ENCODE measurements around the gene ASB13.
"Not testable (repeated sequence)": the region's sequence is repeated elsewhere in the genome, so short reads cannot be mapped to it uniquely, and the experiment has no call there.

Gene ASB13

DNA sequence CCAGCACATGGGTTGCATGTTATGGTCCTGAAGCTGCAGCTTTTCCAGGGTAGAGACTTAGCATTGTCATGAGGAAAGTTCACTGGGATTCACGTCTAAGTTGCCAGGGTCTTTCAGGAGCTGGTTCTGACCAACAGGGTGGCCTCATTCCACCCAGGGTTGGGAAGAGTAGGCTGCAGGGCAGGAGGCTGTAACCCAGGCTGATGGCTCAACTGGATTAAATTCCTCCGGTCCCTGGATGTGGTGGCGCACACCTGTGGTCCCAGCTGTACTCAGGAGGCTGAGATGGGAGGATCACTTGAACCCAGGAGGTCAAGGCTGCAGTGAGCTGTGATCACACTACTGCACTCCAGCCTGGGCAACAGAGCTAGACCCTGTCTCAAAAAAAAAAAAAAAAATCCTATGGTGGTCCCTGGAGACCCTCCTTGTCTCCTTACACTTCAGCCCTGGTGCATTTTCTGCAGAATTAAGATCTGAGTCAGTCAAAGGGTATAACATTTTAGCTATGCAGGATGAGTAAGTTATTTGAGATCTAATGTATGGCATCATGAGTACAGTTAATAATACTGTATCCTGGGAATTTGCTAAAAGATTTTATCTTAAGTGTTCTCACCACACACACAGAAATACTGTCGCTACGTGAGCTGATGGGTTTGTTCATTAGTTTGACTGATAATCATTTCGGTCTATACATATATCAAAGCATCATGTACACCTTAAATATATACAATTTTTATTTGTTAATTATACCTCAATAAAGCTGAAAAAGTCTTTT, 44.0 kb downstream of the ASB13 start:
- no peak overlapping the region for H3K4me3 ChIP-seq (ENCODE audit: low read depth, low read length)
- no peaks in the 10 kb centered on the region for H3K36me3 ChIP-seq
- TF ChIP-seq, protein P1, sequence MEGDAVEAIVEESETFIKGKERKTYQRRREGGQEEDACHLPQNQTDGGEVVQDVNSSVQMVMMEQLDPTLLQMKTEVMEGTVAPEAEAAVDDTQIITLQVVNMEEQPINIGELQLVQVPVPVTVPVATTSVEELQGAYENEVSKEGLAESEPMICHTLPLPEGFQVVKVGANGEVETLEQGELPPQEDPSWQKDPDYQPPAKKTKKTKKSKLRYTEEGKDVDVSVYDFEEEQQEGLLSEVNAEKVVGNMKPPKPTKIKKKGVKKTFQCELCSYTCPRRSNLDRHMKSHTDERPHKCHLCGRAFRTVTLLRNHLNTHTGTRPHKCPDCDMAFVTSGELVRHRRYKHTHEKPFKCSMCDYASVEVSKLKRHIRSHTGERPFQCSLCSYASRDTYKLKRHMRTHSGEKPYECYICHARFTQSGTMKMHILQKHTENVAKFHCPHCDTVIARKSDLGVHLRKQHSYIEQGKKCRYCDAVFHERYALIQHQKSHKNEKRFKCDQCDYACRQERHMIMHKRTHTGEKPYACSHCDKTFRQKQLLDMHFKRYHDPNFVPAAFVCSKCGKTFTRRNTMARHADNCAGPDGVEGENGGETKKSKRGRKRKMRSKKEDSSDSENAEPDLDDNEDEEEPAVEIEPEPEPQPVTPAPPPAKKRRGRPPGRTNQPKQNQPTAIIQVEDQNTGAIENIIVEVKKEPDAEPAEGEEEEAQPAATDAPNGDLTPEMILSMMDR (IDR thresholded peaks at IDR 0.05; ENCODE audit: low read depth, low read length) = no peak
- H3K9me3 ChIP-seq = no peaks in the 10 kb centered on the region
- no peak for DNase-seq
- H3K4me1 ChIP-seq = no peaks in the 10 kb centered on the region
- H3K27me3 ChIP-seq = no peaks in the 10 kb centered on the region

GRCh38 chr10:5621371-5621770, 45.0 kb downstream of the ASB13 start:
- H3K27me3 ChIP-seq; H3K4me1 ChIP-seq; H3K9me3 ChIP-seq; H3K4me3 ChIP-seq (ENCODE audit: low read depth, low read length); DNase-seq; H3K36me3 ChIP-seq: not testable (repeated sequence)

DNA sequence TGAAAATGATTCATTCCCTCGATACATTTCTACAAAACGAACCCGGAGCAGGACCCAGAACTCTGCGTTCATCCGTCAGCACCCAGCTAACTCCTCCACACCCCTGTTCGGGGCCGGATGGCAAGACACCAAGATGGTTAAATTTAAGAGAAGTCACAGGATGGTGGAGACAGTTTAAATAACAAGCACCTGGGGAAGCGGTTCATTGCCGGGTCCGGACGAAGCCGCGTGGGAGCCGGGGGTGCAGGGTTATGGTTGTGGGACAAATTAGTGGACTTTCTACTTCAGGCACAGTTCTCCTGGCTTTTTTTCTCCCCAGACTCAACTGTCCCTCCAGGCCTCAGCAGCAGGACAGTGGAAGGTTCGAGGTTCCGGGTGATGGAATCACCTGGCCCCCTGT, 45.4 kb downstream of the ASB13 start:
- H3K4me1 ChIP-seq = no peaks in the 10 kb centered on the region
- H3K36me3 ChIP-seq = no peaks in the 10 kb centered on the region
- no peaks in the 10 kb centered on the region for H3K9me3 ChIP-seq
- no peak overlapping the region for H3K4me3 ChIP-seq (ENCODE audit: low read depth, low read length)
- DNase-seq = no peak
- no peaks in the 10 kb centered on the region for H3K27me3 ChIP-seq
- TF ChIP-seq, protein P1 (IDR thresholded peaks at IDR 0.05; ENCODE audit: low read depth, low read length) = no peak

GRCh38 chr10:5620223-5620721, 46.1 kb downstream of the ASB13 start:
- H3K4me3 ChIP-seq (ENCODE audit: low read depth, low read length) = no peak overlapping the region
- no peaks in the 10 kb centered on the region for H3K9me3 ChIP-seq
- TF ChIP-seq, protein P1 (IDR thresholded peaks at IDR 0.05; ENCODE audit: low read depth, low read length) = no peak
- no peak for DNase-seq
- no peaks in the 10 kb centered on the region for H3K4me1 ChIP-seq
- H3K27me3 ChIP-seq = no peaks in the 10 kb centered on the region
- no peaks in the 10 kb centered on the region for H3K36me3 ChIP-seq

DNA sequence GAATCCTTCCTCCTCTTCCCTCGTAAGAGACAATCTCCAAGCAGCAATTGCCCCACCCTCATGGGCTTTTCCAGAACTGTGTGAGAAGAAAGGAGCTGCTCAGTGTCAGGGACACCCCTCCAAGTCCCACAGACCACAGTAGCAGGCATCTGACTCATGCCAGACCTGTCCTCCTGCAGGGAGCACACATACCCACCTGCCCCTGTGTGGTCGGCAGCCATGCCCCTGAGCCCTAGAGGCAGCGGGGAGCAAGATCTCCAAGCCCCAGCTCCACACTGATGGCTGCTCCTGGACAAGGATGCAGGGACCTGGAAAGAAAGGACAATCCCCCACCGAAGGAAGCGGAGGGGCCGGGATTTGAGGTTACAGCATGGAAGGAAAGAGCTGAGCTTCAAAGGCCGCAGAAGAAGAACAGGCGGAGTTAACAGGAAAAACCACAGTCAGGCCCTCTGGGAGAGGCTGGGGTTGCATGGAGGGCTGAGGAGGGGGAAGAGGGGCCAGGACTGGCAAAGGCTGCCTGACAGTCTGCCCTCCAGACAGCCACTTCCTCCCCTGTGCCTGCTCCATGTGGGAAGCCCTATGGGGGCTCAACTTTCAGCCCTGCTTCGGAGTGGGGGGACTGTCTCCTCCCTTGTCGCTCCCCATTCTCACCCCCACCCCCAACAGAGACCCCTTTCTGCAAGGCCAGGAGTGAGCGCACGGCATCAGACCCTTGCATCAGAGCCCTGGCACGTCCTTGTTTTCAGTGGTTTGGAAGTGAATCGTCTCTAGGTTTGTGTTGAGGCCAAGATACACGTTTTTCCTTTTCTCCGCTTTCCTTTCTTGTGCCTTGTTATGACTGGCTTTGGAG, 46.8 kb downstream of the ASB13 start:
- TF ChIP-seq, protein P1 (IDR thresholded peaks at IDR 0.05; ENCODE audit: low read depth, low read length) = no peak
- no peaks in the 10 kb centered on the region for H3K9me3 ChIP-seq
- no peaks in the 10 kb centered on the region for H3K36me3 ChIP-seq
- no peak for DNase-seq
- no peak overlapping the region for H3K4me3 ChIP-seq (ENCODE audit: low read depth, low read length)
- H3K4me1 ChIP-seq = no peaks in the 10 kb centered on the region
- no peaks in the 10 kb centered on the region for H3K27me3 ChIP-seq

GRCh38 chr10:5618829-5619228, 47.6 kb downstream of the ASB13 start:
- H3K9me3 ChIP-seq = no peaks in the 10 kb centered on the region
- no peak overlapping the region for H3K4me3 ChIP-seq (ENCODE audit: low read depth, low read length)
- H3K27me3 ChIP-seq = no peaks in the 10 kb centered on the region
- TF ChIP-seq, protein P1 (IDR thresholded peaks at IDR 0.05; ENCODE audit: low read depth, low read length) = no peak
- H3K4me1 ChIP-seq = no peaks in the 10 kb centered on the region
- H3K36me3 ChIP-seq = no peaks in the 10 kb centered on the region
- DNase-seq = no peak

All from BE2C (cell line).